HG02571 (cell line): Measurements from ENCODE around the gene DICER1.

Experiments used
- ATAC-seq: cut with Tn5 transposase; IDR thresholded peaks from one replicate; pipeline ENCODE4 v1.9.1; 2021; ENCODE audit warnings: mild to moderate bottlenecking, moderate library complexity; ENCODE audit not compliant: unreplicated experiment

Gene DICER1

GRCh38 chr14:95126906-95127530 is 30.3 kb downstream of the DICER1 start:
- ATAC-seq, result no peak

- ATAC-seq, result no peak
Observed at GRCh38 chr14:95125915-95126314, 31.4 kb downstream of the DICER1 start.

- ATAC-seq, result no peak
Observed at GRCh38 chr14:95125221-95125620, 32.1 kb downstream of the DICER1 start.

GRCh38 chr14:95123891-95124579 is 33.3 kb downstream of the DICER1 start:
- ATAC-seq, result no peak

GRCh38 chr14:95122621-95122945 is 34.7 kb downstream of the DICER1 start:
- ATAC-seq, result no peak

GRCh38 chr14:95121911-95122620 is 35.3 kb downstream of the DICER1 start:
- ATAC-seq, result no peak

- ATAC-seq, result no peak
Observed at GRCh38 chr14:95119336-95119735, 38.0 kb downstream of the DICER1 start.

- ATAC-seq, result no peak
Observed at GRCh38 chr14:95117937-95118721, 39.2 kb downstream of the DICER1 start.

GRCh38 chr14:95113476-95113875 is 43.9 kb downstream of the DICER1 start:
- ATAC-seq, result no peak

GRCh38 chr14:95111507-95112164 is 45.7 kb downstream of the DICER1 start:
- no peak for ATAC-seq

- ATAC-seq, result no peak
Observed at GRCh38 chr14:95110178-95110577, 47.2 kb downstream of the DICER1 start.

- no peak for ATAC-seq
Observed at GRCh38 chr14:95107711-95108110, 49.6 kb downstream of the DICER1 start.

GRCh38 chr14:95106971-95107370 is 50.4 kb downstream of the DICER1 start:
- no peak for ATAC-seq

- no peak for ATAC-seq
Observed at GRCh38 chr14:95104911-95105310, 52.4 kb downstream of the DICER1 start.

GRCh38 chr14:95102680-95103044 is 54.7 kb downstream of the DICER1 start:
- ATAC-seq, result no peak

GRCh38 chr14:95101736-95102679 is 55.3 kb downstream of the DICER1 start:
- no peak for ATAC-seq

- ATAC-seq, result no peak
Observed at GRCh38 chr14:95098984-95099599, 58.2 kb downstream of the DICER1 start.

GRCh38 chr14:95097385-95097784 is 59.9 kb downstream of the DICER1 start:
- no peak for ATAC-seq

GRCh38 chr14:95096476-95096875 is 60.9 kb downstream of the DICER1 start:
- ATAC-seq, result no peak
